GM12874 (cell line): Measurements from ENCODE around the gene FOXP4.

Source experiments
- CTCF ChIP-seq: IDR thresholded peaks from 2 replicates; pipeline ENCODE4 v1.5.1; 2011; ENCODE audit warnings: low read depth, mild to moderate bottlenecking, control low read depth, low read length, moderate library complexity; ENCODE audit not compliant: insufficient read depth

FOXP4 gene

DNA sequence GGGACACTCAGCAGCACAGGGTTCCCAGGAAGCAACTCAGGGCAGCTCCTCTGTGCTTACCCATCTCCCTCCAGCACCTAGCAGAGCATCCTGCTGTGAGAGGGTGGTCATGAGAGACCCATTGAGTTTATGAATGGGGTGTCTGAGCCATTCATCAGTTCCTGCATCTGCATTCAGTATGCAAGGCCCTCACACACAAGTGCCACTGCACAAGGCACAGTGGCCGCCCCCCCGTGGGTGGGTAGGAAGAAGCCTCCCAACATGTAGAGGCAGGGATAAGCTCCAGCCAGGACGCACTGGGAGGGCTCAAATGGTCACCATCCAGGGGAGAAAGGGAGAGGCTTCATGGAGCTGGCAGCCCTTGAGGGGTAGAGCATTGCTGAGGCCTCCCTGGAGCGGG lies 43.0 kb downstream of the FOXP4 start:
- TF ChIP-seq CTCF, result no peak

GRCh38 chr6:41589636-41590622 lies 43.7 kb downstream of the FOXP4 start:
- TF ChIP-seq CTCF, result no peak

DNA sequence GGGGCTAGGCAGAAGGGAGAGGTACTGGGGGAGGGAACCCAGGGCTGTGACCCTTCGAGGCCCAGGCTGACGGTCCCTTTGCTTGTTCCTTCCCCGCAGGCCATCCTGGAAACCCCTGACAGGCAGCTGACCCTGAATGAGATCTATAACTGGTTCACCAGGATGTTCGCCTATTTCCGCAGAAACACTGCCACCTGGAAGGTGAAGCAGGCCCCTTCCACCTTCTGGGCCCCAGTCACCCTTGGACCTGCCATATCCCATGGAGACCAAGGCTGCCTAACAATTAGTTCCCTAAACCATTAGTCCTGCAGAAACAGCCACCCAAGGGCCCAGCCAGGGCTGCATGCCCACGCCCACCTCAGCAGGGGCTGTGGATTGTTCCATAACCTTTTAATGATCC lies 44.9 kb downstream of the FOXP4 start:
- TF ChIP-seq CTCF, result no peak

DNA sequence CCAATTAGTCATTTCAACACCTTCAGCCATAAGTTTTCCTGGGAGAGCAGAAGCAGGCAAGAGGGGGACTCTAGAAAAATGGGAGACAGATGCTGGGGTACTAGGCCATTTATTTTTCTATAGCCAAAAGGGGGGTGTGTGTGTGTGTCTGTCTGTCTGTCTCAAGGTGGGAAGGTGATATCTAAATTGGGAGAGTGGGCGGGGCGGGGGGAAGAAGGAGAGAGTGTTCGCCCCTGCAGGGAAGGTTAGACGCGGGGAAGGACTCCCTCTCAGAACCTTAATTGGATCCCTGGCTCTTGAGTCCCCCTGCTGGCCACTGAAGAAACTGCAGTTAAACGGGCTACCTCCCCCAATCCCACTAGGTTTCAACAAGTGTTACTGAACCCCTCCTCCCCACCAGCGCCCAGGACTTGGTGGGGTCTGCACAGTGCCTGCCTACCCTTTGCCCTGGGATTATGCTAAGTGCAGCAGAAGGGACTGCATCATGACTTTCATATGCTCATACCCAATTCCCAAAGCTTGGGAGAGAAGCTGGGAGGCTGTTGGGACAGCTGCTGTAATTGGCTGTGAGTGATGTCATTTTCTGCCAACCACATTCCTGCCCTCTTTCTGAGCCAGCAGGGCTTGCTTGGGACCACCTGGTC lies 45.8 kb downstream of the FOXP4 start:
- TF ChIP-seq CTCF, result peak; percentile 92

DNA sequence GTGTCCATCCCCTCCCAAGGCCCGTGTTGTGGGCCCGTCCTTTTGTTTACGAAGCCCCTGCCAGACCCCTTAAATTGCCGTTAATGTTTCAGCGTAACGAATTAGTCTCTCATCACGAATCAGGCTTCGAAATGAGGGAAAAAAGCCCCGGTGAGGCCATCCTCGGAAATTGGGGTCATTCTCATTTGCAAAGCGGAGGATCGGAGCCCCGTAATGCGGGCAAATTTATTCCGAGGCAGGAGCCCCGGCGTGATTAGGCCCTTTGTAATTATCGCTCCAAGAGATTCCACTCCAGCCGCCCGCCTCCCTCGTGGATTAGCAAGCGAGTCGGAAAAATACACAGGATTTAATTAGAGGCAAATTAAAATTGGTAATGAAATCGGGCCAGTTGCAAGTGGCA lies 47.2 kb downstream of the FOXP4 start:
- TF ChIP-seq CTCF, result no peak

GRCh38 chr6:41593839-41594238 lies 47.7 kb downstream of the FOXP4 start:
- no peak for TF ChIP-seq CTCF

DNA sequence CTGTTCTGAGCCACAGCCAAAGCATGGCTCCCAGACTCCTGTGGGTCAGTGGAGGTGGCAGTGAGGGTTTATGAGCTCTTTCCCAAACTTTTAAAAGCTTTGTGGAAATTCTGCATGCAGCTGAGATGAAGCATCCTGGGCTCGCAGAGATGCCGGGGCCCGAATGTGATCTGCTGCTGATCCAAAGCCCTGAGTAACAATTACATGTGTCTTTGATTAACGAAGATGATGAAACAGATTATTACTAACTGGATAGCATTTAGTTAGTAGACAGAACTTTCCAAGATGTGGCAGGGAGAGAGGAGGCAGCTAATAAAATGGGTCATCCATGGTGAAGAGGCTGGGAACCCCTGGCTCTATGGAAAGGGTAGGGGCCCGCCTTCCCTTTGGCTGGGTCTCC lies 48.1 kb downstream of the FOXP4 start:
- no peak for TF ChIP-seq CTCF
